GM12801 (cell line): Measurements from ENCODE around the gene SRCAP.

Experiments used
- TF ChIP-seq, protein P1 (sequence below): IDR thresholded peaks from one replicate; pipeline ENCODE4 v1.5.1; 2011; ENCODE audit warnings: control low read depth; ENCODE audit not compliant: insufficient read length; ENCODE audit errors: extremely low read depth

The SRCAP gene

GRCh38 chr16:30786936-30787612 lies 88.1 kb downstream of the SRCAP start, which contains the start of gene ZNF629:
ZNF629 (minus strand) TSS chr16:30787205; CDS start chr16:30784482, 2,723 bp downstream.
- TF ChIP-seq, protein P1, sequence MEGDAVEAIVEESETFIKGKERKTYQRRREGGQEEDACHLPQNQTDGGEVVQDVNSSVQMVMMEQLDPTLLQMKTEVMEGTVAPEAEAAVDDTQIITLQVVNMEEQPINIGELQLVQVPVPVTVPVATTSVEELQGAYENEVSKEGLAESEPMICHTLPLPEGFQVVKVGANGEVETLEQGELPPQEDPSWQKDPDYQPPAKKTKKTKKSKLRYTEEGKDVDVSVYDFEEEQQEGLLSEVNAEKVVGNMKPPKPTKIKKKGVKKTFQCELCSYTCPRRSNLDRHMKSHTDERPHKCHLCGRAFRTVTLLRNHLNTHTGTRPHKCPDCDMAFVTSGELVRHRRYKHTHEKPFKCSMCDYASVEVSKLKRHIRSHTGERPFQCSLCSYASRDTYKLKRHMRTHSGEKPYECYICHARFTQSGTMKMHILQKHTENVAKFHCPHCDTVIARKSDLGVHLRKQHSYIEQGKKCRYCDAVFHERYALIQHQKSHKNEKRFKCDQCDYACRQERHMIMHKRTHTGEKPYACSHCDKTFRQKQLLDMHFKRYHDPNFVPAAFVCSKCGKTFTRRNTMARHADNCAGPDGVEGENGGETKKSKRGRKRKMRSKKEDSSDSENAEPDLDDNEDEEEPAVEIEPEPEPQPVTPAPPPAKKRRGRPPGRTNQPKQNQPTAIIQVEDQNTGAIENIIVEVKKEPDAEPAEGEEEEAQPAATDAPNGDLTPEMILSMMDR, result no peak

GRCh38 chr16:30787613-30788378 lies 88.8 kb downstream of the SRCAP start:
- TF ChIP-seq, protein P1, result no peak
